H9 (cell line): ENCODE data around the gene RBL1. TPM values are rescaled to one million over a fixed set of nuclear protein-coding genes. Genes with fewer than 3 reads are reported as not detected.

Source experiments
- DNase-seq: peaks from one replicate; pipeline ENCODE4 v3.0.0-alpha.2; 2017
- H2AFZ ChIP-seq: one replicate; pipeline ENCODE4 v1.6.1; 2013; ENCODE audit warnings: mild to moderate bottlenecking, low read length, control low read depth, moderate library complexity
- H2AK5ac ChIP-seq: 2 replicates; pipeline ENCODE4 v1.6.1; 2013; ENCODE audit warnings: low read length, control low read depth, mixed read lengths; ENCODE audit not compliant: insufficient read length
- H2BK120ac ChIP-seq: one replicate; pipeline ENCODE4 v1.6.1; 2013; ENCODE audit warnings: low read depth, mild to moderate bottlenecking, low read length, control low read depth, inconsistent platforms; ENCODE audit not compliant: poor library complexity, severe bottlenecking
- H2BK12ac ChIP-seq: 2 replicates; pipeline ENCODE4 v1.6.1; 2013; ENCODE audit warnings: low read length, control low read depth, mixed read lengths, low read depth; ENCODE audit not compliant: insufficient read length
- H2BK15ac ChIP-seq: 2 replicates; pipeline ENCODE4 v1.6.1; 2013; ENCODE audit warnings: low read depth, low read length, control low read depth
- H2BK20ac ChIP-seq: one replicate; pipeline ENCODE4 v1.6.1; 2013; ENCODE audit warnings: low read depth, mild to moderate bottlenecking, low read length, control low read depth, inconsistent platforms; ENCODE audit not compliant: poor library complexity, severe bottlenecking
- H2BK5ac ChIP-seq: 2 replicates; pipeline ENCODE4 v1.6.1; 2013; ENCODE audit warnings: low read length, control low read depth, mixed read lengths; ENCODE audit not compliant: insufficient read length
- H3K14ac ChIP-seq: 2 replicates; pipeline ENCODE4 v1.6.1; 2013; ENCODE audit warnings: low read length, control low read depth; ENCODE audit not compliant: insufficient read depth
- H3K18ac ChIP-seq: 2 replicates; pipeline ENCODE4 v1.6.1; 2013; ENCODE audit warnings: low read depth, mild to moderate bottlenecking, mixed read lengths, low read length, control low read depth; ENCODE audit not compliant: insufficient read length
- H3K23ac ChIP-seq: 2 replicates; pipeline ENCODE4 v1.6.1; 2013; ENCODE audit warnings: low read length, control low read depth, mixed read lengths, low read depth; ENCODE audit not compliant: insufficient read length
- H3K23me2 ChIP-seq: 2 replicates; pipeline ENCODE4 v1.6.1; 2013; ENCODE audit warnings: low read depth, mild to moderate bottlenecking, mixed read lengths, low read length, control low read depth; ENCODE audit not compliant: insufficient read length, poor library complexity, severe bottlenecking
- H3K27ac ChIP-seq: 2 replicates; pipeline ENCODE4 v1.5.1; 2013; ENCODE audit warnings: low read length, control low read depth, mixed read lengths, low read depth; ENCODE audit not compliant: insufficient read length
- H3K27me3 ChIP-seq: 2 replicates; pipeline ENCODE4 v1.6.1; 2013; ENCODE audit warnings: low read length, control low read depth, inconsistent platforms; ENCODE audit not compliant: insufficient read depth
- H3K4ac ChIP-seq: 2 replicates; pipeline ENCODE4 v1.6.1; 2013; ENCODE audit warnings: low read depth, mild to moderate bottlenecking, control low read depth, inconsistent platforms, low read length, moderate library complexity
- H3K4me1 ChIP-seq: 2 replicates; pipeline ENCODE4 v1.6.1; 2013; ENCODE audit warnings: low read length, control low read depth, inconsistent platforms; ENCODE audit not compliant: insufficient read depth
- H3K4me2 ChIP-seq: 2 replicates; pipeline ENCODE4 v1.6.1; 2013; ENCODE audit warnings: low read length, control low read depth, mixed read lengths; ENCODE audit not compliant: insufficient read length, insufficient read depth
- H3K56ac ChIP-seq: 2 replicates; pipeline ENCODE4 v1.6.1; 2013; ENCODE audit warnings: low read depth, mild to moderate bottlenecking, mixed read lengths, low read length, control low read depth; ENCODE audit not compliant: insufficient read length
- H3K79me1 ChIP-seq: 2 replicates; pipeline ENCODE4 v1.6.1; 2013; ENCODE audit warnings: low read depth, mild to moderate bottlenecking, moderate library complexity, low read length, control low read depth, inconsistent platforms; ENCODE audit not compliant: insufficient read depth, poor library complexity, severe bottlenecking
- H3K79me2 ChIP-seq: 2 replicates; pipeline ENCODE4 v1.6.1; 2013; ENCODE audit warnings: low read length, control low read depth, inconsistent platforms; ENCODE audit not compliant: insufficient read depth
- H3K9ac ChIP-seq: 2 replicates; pipeline ENCODE4 v1.6.1; 2013; ENCODE audit warnings: low read length, control low read depth, mixed read lengths; ENCODE audit not compliant: insufficient read length; ENCODE audit errors: extremely low read depth
- H3K9me3 ChIP-seq: one replicate; pipeline ENCODE4 v1.6.1; 2013; ENCODE audit warnings: low read depth, low read length, inconsistent platforms; ENCODE audit not compliant: control insufficient read depth
- H3T11ph ChIP-seq: one replicate; pipeline ENCODE4 v1.6.1; 2013; ENCODE audit warnings: mild to moderate bottlenecking, low read length, control low read depth, inconsistent platforms
- H4K20me1 ChIP-seq: one replicate; pipeline ENCODE4 v1.6.1; 2013; ENCODE audit not compliant: control insufficient read depth, insufficient read length, insufficient read depth
- H4K5ac ChIP-seq: 2 replicates; pipeline ENCODE4 v1.6.1; 2013; ENCODE audit warnings: low read depth, mild to moderate bottlenecking, mixed read lengths, low read length, control low read depth; ENCODE audit not compliant: insufficient read length
- H4K8ac ChIP-seq: replicated peaks from 2 replicates; pipeline ENCODE4 v1.6.1; 2013; ENCODE audit warnings: low read length, control low read depth, mixed read lengths, low read depth; ENCODE audit not compliant: insufficient read length
- H4K91ac ChIP-seq: 2 replicates; pipeline ENCODE4 v1.6.1; 2013; ENCODE audit warnings: low read depth, mild to moderate bottlenecking, moderate library complexity, mixed read lengths, low read length, control low read depth; ENCODE audit not compliant: insufficient read length
- H3K27ac Mint-ChIP-seq, 3 experiments: 2 replicates in 2 of 3; 3 replicates in 1 of 3; pipeline ENCODE4 v1.8.0; 2020 to 2021; ENCODE audit warnings: mixed read lengths in 3 of 3, mild to moderate bottlenecking in 1 of 3, moderate library complexity in 1 of 3
- H3K27me3 Mint-ChIP-seq: 2 replicates; pipeline ENCODE4 v1.8.0; 2021; ENCODE audit warnings: low read depth, mild to moderate bottlenecking, moderate library complexity, mixed read lengths
- H3K36me3 Mint-ChIP-seq, 3 experiments: 2 replicates in 2 of 3; 3 replicates in 1 of 3; pipeline ENCODE4 v1.8.0; 2020 to 2021; ENCODE audit warnings: low read depth in 3 of 3, mixed read lengths in 3 of 3; ENCODE audit not compliant: insufficient read depth in 1 of 3
- H3K4me1 Mint-ChIP-seq, 2 experiments: 2 replicates each; pipeline ENCODE4 v1.8.0; 2020; ENCODE audit warnings: mixed read lengths in 2 of 2
- H3K4me3 Mint-ChIP-seq, 2 experiments: 2 replicates in 1 of 2; 3 replicates in 1 of 2; pipeline ENCODE4 v1.8.0; 2020 to 2021; ENCODE audit warnings: mild to moderate bottlenecking in 2 of 2, mixed read lengths in 2 of 2, moderate library complexity in 1 of 2
- H3K9me3 Mint-ChIP-seq, 2 experiments: 2 replicates in 1 of 2; 3 replicates in 1 of 2; pipeline ENCODE4 v1.8.0; 2020; ENCODE audit warnings: mild to moderate bottlenecking in 2 of 2, mixed read lengths in 2 of 2, moderate library complexity in 1 of 2
- CTCF ChIP-seq: fragments of 200-600 bp; sonication (generic); conservative IDR thresholded peaks from 3 replicates; pipeline ENCODE4 v1.8.0; 2021; ENCODE audit warnings: antibody characterized with exemption, mild to moderate bottlenecking
- WGBS: extraction: QIAGEN DNeasy Blood & Tissue Kit; methylation state at CpG from one replicate; pipeline ENCODE4 v1.1.7; 2013; ENCODE audit warnings: missing lambda C conversion rate, low lambda C conversion rate, mixed read lengths; ENCODE audit not compliant: insufficient read length; ENCODE audit errors: extremely low coverage; 5-methylcytosine and 5-hydroxymethylcytosine counted together
- total RNA-seq: library from RNA; stranded (reverse); gene quantifications from 2 replicates; pipeline ENCODE4 v1.2.1, GENCODE V29; 2021

RBL1 gene
- total RNA-seq, 1 experiment from 2014 or later: 14.1 TPM

- no peak overlapping the region for H2BK12ac ChIP-seq
- no peak for TF ChIP-seq CTCF
- no peak for DNase-seq
These were observed 120.5 kb downstream of the RBL1 start for GRCh38 chr20:36975099-36975818.

More at GRCh38 chr20:36975099-36975818, 120.5 kb downstream of the RBL1 start:
- peaks cover 0 to 4% of the 10 kb centered on the region in 2 experiments; a peak in 1 of 4 replicates for H3K4me1 Mint-ChIP-seq
- Histone ChIP-seq H3K27me3 (no peaks in the 10 kb centered on the region), H2BK120ac (no peak overlapping the region), H3K27ac (no peak overlapping the region), H3K4me1 (no peaks in the 10 kb centered on the region), H2AFZ (no peak overlapping the region), H3T11ph (no peak overlapping the region), H4K20me1 (no peaks in the 10 kb centered on the region), H3K14ac (no peak overlapping the region), H2BK15ac (no peak overlapping the region), H3K79me2 (no peaks in the 10 kb centered on the region), H3K79me1 (no peaks in the 10 kb centered on the region), H3K9me3 (no peaks in the 10 kb centered on the region), H4K5ac (no peak overlapping the region), H3K9ac (no peak overlapping the region), H4K91ac (no peak overlapping the region), H3K4me2 (no peak overlapping the region), H2BK5ac (no peak overlapping the region), H3K23ac (no peak overlapping the region), H3K23me2 (no peaks in the 10 kb centered on the region), H2BK20ac (no peak overlapping the region), H2AK5ac (no peak overlapping the region), H3K56ac (no peak overlapping the region), H4K8ac (no peak overlapping the region), H3K18ac (no peak overlapping the region), H3K4ac (no peak overlapping the region)
- no peak overlapping the region for H3K4me3 Mint-ChIP-seq
- WGBS: no CpG with 5 or more reads among the region's 3 CpGs
- peaks cover 0 to 11% (median 0%) of the 10 kb centered on the region in 3 experiments; a peak in 2 of 7 replicates for H3K36me3 Mint-ChIP-seq
- no peaks in the 10 kb centered on the region for H3K27me3 Mint-ChIP-seq
- H3K27ac Mint-ChIP-seq: no peak overlapping the region
- H3K9me3 Mint-ChIP-seq: peaks cover 11 to 13% of the 10 kb centered on the region in 2 experiments; a peak in 4 of 5 replicates
